ENCODE results near the gene ONECUT2. TPM values are rescaled to one million over a fixed set of nuclear protein-coding genes. Genes with fewer than 3 reads are reported as not detected.

The ONECUT2 gene
- total RNA-seq, 1 donor from 2014 or later: 0.05 TPM

DNA sequence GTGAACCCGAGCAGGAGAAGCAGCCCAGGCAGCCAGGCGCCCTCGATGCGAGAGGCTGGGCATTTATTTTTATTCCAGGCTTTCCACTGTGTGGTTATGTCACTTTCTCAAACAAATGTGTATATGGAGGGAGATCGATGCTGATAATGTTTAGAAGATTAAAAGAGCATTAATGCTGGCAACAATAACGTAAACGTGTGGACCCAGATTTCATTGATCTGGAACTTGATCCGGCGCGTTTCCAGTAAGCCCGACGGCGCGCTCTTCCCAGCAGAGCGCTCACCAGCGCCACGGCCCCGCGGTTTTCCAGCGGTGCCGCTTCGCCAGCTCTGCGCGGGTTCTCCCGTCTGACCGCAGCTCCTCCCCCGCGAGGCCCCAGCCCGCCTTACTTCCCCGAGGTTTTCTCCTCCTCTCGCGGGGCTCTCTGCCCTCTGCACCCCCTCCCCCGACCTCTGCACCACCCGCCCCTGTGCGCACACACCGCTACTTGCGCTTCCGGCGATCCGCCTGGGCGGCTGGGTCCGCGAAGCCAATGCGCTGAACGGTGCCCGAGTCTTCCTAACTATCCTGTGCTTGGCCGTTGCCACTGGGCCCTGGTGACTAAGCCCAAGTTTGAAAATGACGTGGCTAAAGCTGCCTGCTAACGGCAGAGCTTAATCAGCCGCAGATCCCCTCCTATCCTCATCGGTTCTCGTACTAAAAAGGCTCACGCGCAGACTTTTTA, 6.1 kb downstream of the ONECUT2 start:
- peaks cover 96% of the 10 kb centered on the region for H3K27me3 Mint-ChIP-seq (ENCODE audit: unreplicated experiment)
- H3K9me3 Mint-ChIP-seq (ENCODE audit: unreplicated experiment): no peaks in the 10 kb centered on the region
- no peak overlapping the region for H3K4me3 Mint-ChIP-seq (ENCODE audit: unreplicated experiment)
- TF ChIP-seq, protein P1, sequence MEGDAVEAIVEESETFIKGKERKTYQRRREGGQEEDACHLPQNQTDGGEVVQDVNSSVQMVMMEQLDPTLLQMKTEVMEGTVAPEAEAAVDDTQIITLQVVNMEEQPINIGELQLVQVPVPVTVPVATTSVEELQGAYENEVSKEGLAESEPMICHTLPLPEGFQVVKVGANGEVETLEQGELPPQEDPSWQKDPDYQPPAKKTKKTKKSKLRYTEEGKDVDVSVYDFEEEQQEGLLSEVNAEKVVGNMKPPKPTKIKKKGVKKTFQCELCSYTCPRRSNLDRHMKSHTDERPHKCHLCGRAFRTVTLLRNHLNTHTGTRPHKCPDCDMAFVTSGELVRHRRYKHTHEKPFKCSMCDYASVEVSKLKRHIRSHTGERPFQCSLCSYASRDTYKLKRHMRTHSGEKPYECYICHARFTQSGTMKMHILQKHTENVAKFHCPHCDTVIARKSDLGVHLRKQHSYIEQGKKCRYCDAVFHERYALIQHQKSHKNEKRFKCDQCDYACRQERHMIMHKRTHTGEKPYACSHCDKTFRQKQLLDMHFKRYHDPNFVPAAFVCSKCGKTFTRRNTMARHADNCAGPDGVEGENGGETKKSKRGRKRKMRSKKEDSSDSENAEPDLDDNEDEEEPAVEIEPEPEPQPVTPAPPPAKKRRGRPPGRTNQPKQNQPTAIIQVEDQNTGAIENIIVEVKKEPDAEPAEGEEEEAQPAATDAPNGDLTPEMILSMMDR (IDR thresholded peaks at IDR 0.05): no peak
- H3K4me1 Mint-ChIP-seq (ENCODE audit: unreplicated experiment): peaks cover 38% of the 10 kb centered on the region
- DNase-seq (ENCODE audit: extremely low spot score, unreplicated experiment): no peak
- H3K36me3 Mint-ChIP-seq (ENCODE audit: unreplicated experiment): no peaks in the 10 kb centered on the region
- no peak overlapping the region for H3K27ac Mint-ChIP-seq (ENCODE audit: unreplicated experiment)

- Mint-ChIP-seq H3K9me3 (ENCODE audit: unreplicated experiment) (no peaks in the 10 kb centered on the region), H3K36me3 (ENCODE audit: unreplicated experiment) (no peaks in the 10 kb centered on the region), H3K4me3 (ENCODE audit: unreplicated experiment) (no peak overlapping the region), H3K4me1 (ENCODE audit: unreplicated experiment) (peaks cover 21% of the 10 kb centered on the region), H3K27me3 (ENCODE audit: unreplicated experiment) (peaks cover 81% of the 10 kb centered on the region), H3K27ac (ENCODE audit: unreplicated experiment) (no peak overlapping the region)
- TF ChIP-seq, protein P1 (IDR thresholded peaks at IDR 0.05): no peak
- DNase-seq (ENCODE audit: extremely low spot score, unreplicated experiment): no peak
Observed at GRCh38 chr18:57443247-57443646, 8.1 kb downstream of the ONECUT2 start.

- Mint-ChIP-seq H3K36me3 (ENCODE audit: unreplicated experiment) (no peaks in the 10 kb centered on the region), H3K27me3 (ENCODE audit: unreplicated experiment) (peaks cover 76% of the 10 kb centered on the region), H3K9me3 (ENCODE audit: unreplicated experiment) (no peaks in the 10 kb centered on the region), H3K27ac (ENCODE audit: unreplicated experiment) (no peak overlapping the region), H3K4me1 (ENCODE audit: unreplicated experiment) (peaks cover 16% of the 10 kb centered on the region), H3K4me3 (ENCODE audit: unreplicated experiment) (no peak overlapping the region)
- no peak for DNase-seq (ENCODE audit: extremely low spot score, unreplicated experiment)
- TF ChIP-seq, protein P1 (IDR thresholded peaks at IDR 0.05): no peak
Observed at GRCh38 chr18:57443702-57444101, 8.5 kb downstream of the ONECUT2 start.

DNA sequence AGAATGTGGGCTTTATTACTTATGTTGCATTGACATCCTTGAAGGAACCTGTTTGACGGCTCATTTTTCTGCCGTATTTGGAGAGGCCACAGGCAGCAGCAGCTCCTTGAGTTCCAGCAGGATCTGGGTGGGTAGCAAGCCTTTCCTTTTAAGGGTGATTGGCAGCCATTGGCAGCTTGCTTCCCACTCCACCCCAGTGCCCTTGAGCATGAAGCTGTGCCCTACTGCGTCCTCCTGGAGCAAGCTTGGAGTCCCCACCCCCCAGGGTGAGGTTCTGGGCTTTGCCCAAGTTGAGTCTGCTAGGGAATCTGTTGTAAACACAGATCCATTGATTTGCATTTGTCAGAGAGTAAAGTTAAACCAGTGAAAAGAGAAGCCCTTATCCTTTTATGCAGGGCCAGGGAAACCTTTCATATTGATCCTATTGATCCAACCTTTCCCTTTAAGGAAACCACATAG, 9.2 kb downstream of the ONECUT2 start:
- Mint-ChIP-seq H3K4me1 (ENCODE audit: unreplicated experiment) (peaks cover 10% of the 10 kb centered on the region), H3K36me3 (ENCODE audit: unreplicated experiment) (no peaks in the 10 kb centered on the region), H3K4me3 (ENCODE audit: unreplicated experiment) (no peak overlapping the region), H3K9me3 (ENCODE audit: unreplicated experiment) (no peaks in the 10 kb centered on the region), H3K27ac (ENCODE audit: unreplicated experiment) (no peak overlapping the region), H3K27me3 (ENCODE audit: unreplicated experiment) (peaks cover 70% of the 10 kb centered on the region)
- TF ChIP-seq, protein P1 (IDR thresholded peaks at IDR 0.05): no peak
- DNase-seq (ENCODE audit: extremely low spot score, unreplicated experiment): no peak

GRCh38 chr18:57445488-57446319, 10.5 kb downstream of the ONECUT2 start:
- Mint-ChIP-seq H3K27me3 (ENCODE audit: unreplicated experiment) (peaks cover 64% of the 10 kb centered on the region), H3K36me3 (ENCODE audit: unreplicated experiment) (no peaks in the 10 kb centered on the region), H3K4me1 (ENCODE audit: unreplicated experiment) (peaks cover 5% of the 10 kb centered on the region), H3K4me3 (ENCODE audit: unreplicated experiment) (no peak overlapping the region), H3K27ac (ENCODE audit: unreplicated experiment) (no peak overlapping the region), H3K9me3 (ENCODE audit: unreplicated experiment) (no peaks in the 10 kb centered on the region)
- DNase-seq (ENCODE audit: extremely low spot score, unreplicated experiment): no peak
- TF ChIP-seq, protein P1 (IDR thresholded peaks at IDR 0.05): no peak

All from osteocyte (in vitro differentiated cells).